Activated naive CD8-positive, alpha-beta T cell treated with anti-CD3 and anti-CD28 coated beads for 36 hours (primary cell): ENCODE results near the gene RNASEH2C. TPM values are rescaled to one million over a fixed set of nuclear protein-coding genes. Genes with fewer than 3 reads are reported as not detected.
"Not testable (repeated sequence)": the region's sequence is repeated elsewhere in the genome, so short reads cannot be mapped to it uniquely, and the experiment has no call there.

Experiments used
- DNase-seq: peaks from one replicate; pipeline ENCODE4 v3.0.0; 2021
- H3K27ac Mint-ChIP-seq: one replicate; pipeline ENCODE4 v1.8.0; 2022; ENCODE audit warnings: mild to moderate bottlenecking, moderate library complexity, mixed read lengths
- H3K27me3 Mint-ChIP-seq: one replicate; pipeline ENCODE4 v1.8.0; 2022; ENCODE audit warnings: mild to moderate bottlenecking, mixed read lengths
- H3K36me3 Mint-ChIP-seq: one replicate; pipeline ENCODE4 v1.8.0; 2021; ENCODE audit warnings: mild to moderate bottlenecking, mixed read lengths
- H3K4me1 Mint-ChIP-seq: one replicate; pipeline ENCODE4 v1.8.0; 2021; ENCODE audit warnings: mixed read lengths
- H3K4me3 Mint-ChIP-seq: one replicate; pipeline ENCODE4 v1.8.0; 2022; ENCODE audit warnings: mild to moderate bottlenecking, moderate library complexity, mixed read lengths
- H3K9me3 Mint-ChIP-seq: one replicate; pipeline ENCODE4 v1.8.0; 2022; ENCODE audit warnings: mixed read lengths
- total RNA-seq, 2 experiments: library from RNA; stranded (reverse); gene quantifications; one replicate each; pipeline ENCODE4 v1.2.3, GENCODE V29; 2021

The RNASEH2C gene
- total RNA-seq, 2 experiments from 2014 or later, result 104 to 108 TPM

DNA sequence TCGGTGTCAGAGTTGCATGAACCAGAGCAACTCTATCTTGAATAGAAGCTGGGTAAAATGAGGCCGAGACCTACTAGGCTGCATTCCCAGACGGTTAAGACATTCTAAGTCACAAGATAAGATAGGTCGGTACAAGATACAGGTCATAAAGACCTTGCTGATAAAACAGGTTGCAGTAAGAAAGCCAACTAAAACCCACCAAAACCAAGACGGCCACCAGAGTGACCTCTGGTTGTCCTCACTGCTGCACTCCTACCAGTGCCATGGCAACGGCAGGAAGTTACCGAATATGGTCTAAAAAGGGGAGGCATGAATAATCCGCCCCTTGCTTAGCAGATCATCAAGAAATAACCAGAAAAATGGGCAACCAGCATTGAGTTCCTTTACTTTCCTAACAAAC is 10.9 kb downstream of the RNASEH2C start:
- H3K4me1 Mint-ChIP-seq, result peaks cover 24% of the 10 kb centered on the region
- DNase-seq, result no peak
- H3K27me3 Mint-ChIP-seq, result no peaks in the 10 kb centered on the region
- H3K36me3 Mint-ChIP-seq, result peaks cover 14% of the 10 kb centered on the region
- no peaks in the 10 kb centered on the region for H3K9me3 Mint-ChIP-seq
- no peak overlapping the region for H3K27ac Mint-ChIP-seq
- H3K4me3 Mint-ChIP-seq, result no peak overlapping the region

DNA sequence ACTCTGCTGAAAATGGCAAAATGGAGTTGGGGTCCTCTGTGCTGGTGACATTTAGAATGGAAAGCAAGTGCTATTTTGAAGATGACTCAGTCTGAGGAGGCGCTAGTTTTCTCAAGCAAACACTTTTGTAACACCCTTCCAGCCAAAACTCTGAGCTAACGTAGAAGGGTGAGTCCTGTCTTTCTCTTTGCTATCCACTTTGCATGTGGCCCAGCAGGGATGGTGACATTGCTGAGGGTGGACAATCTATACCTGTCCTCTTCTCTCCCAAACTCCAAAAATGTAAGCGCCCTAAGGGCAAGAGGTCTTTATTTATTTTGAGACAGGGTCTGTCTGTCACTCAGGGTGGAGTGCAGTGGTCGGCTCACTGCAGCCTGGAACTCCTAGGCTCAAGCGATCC is 12.1 kb downstream of the RNASEH2C start:
- no peak overlapping the region for H3K4me3 Mint-ChIP-seq
- peaks cover 18% of the 10 kb centered on the region for H3K4me1 Mint-ChIP-seq
- H3K27me3 Mint-ChIP-seq, result peaks cover 3% of the 10 kb centered on the region
- DNase-seq, result no peak
- H3K9me3 Mint-ChIP-seq, result no peaks in the 10 kb centered on the region
- peaks cover 5% of the 10 kb centered on the region for H3K36me3 Mint-ChIP-seq
- H3K27ac Mint-ChIP-seq, result no peak overlapping the region

DNA sequence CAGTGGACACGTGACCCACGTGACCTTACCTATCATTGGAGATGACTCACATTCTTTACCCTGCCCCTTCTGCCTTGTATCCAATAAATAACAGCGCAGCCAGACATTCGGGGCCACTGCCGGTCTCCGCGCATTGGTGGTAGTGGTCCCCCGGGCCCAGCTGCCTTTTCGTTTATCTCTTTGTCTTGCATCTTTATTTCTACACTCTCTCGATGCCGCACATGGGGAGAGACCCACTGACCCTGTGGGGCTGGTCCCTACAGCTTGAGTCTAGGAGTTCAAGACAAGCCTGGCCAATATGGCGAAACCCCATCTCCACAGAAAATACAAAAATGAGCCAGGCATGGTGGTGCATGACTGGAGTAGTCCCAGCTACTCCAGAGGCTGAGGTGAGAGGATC is 13.6 kb downstream of the RNASEH2C start:
- H3K4me3 Mint-ChIP-seq, result not testable (repeated sequence)

DNA sequence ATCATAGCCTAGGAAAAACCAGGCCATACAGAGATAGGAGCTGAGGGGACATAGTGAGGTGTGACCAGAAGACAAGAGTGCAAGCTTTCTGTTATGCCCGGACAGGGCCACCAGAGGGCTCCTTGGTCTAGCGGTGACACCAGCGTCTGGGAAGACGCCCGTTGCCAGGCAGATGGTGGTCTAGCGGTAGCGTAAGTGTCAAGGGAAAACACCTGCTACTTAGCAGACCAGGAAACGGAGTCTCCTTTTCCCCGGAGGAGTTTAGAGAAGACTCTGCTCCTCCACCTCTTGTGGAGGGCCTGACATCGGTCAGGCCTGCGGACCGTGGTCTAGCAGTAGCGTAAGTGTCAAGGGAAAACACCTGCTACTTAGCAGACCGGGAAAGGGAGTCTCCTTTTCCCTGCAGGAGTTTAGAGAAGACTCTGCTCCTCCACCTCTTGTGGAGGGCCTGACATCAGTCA is 14.3 kb downstream of the RNASEH2C start:
- peak overlapping the region; percentile 26 for H3K4me3 Mint-ChIP-seq
- peak overlapping the region; percentile 26 for H3K27ac Mint-ChIP-seq
- not testable (repeated sequence) for H3K9me3 Mint-ChIP-seq, H3K27me3 Mint-ChIP-seq, H3K36me3 Mint-ChIP-seq
- H3K4me1 Mint-ChIP-seq, result peaks cover 11% of the 10 kb centered on the region
- DNase-seq, result peak; percentile 83

More for the DNA sequence above, 13.6 kb downstream of the RNASEH2C start:
- peaks cover 11% of the 10 kb centered on the region for H3K4me1 Mint-ChIP-seq
- not testable (repeated sequence) for DNase-seq, H3K27me3 Mint-ChIP-seq, H3K27ac Mint-ChIP-seq, H3K36me3 Mint-ChIP-seq, H3K9me3 Mint-ChIP-seq

DNA sequence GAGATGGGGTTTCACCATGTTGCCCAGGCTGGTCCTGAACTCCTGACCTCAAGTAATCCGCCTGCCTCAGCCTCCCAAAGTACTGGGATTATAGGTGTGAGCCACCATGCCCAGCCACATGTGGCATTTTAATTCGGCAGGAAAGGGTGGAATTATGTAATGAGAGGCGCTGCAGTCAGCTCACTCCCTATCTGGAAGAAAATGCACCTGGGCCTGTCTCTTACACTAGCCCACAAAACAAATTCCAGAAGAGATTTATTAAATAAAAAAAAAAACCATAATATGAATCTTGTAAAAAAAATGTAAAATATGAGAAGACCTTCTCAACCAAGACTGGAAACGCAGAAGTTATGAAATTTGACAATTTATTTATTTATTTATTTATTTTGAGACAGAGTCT is 16.8 kb downstream of the RNASEH2C start:
- H3K4me3 Mint-ChIP-seq, result no peak overlapping the region
- peaks cover 3% of the 10 kb centered on the region for H3K27me3 Mint-ChIP-seq
- no peak for DNase-seq
- no peak overlapping the region for H3K27ac Mint-ChIP-seq
- peaks cover 8% of the 10 kb centered on the region for H3K4me1 Mint-ChIP-seq
- H3K36me3 Mint-ChIP-seq, result no peaks in the 10 kb centered on the region
- no peaks in the 10 kb centered on the region for H3K9me3 Mint-ChIP-seq

DNA sequence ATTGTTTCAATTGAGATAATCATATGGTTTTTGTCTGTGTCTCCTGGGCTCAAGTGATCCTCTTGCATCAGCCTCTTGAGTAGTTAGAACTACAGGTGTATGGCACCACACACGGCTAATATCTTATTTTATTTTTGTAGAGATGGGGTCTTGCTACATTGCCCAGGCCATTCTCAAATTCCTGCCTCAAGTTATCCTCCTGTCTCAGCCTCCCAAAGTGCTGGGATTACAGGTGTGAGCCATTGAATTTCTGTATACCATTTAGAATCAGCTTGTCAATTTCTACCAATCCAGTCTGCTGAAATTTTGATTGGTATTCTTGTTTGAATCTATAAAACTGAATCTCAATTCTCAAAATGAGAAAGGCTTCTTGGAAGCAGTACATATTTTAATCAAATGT is 18.9 kb downstream of the RNASEH2C start:
- no peak for DNase-seq
- no peaks in the 10 kb centered on the region for H3K36me3 Mint-ChIP-seq
- peaks cover 3% of the 10 kb centered on the region for H3K27me3 Mint-ChIP-seq
- H3K27ac Mint-ChIP-seq, result no peak overlapping the region
- peaks cover 4% of the 10 kb centered on the region for H3K4me1 Mint-ChIP-seq
- no peak overlapping the region for H3K4me3 Mint-ChIP-seq
- H3K9me3 Mint-ChIP-seq, result no peaks in the 10 kb centered on the region

DNA sequence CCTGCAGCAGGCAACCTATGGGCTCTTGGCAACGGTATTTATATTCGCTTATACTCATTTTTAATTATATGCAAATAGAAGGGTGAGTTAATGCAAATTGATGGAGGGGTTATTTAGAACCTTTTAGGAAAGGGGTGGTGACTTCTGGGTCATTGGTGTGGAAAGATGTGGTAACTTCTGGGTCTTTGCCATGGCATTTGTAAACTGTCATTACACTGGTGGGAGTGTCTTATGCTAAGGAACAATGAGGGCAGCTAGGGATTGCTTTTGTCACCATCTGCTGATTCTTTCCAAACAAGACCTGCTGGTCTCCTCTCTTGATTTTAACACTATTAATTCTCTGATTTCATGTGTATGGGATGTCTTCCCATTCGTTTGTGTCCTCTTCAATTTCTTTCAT is 20.2 kb downstream of the RNASEH2C start:
- no peak for DNase-seq
- H3K27me3 Mint-ChIP-seq, result peaks cover 3% of the 10 kb centered on the region
- H3K4me1 Mint-ChIP-seq, result no peaks in the 10 kb centered on the region
- no peak overlapping the region for H3K4me3 Mint-ChIP-seq
- H3K36me3 Mint-ChIP-seq, result no peaks in the 10 kb centered on the region
- H3K9me3 Mint-ChIP-seq, result no peaks in the 10 kb centered on the region
- H3K27ac Mint-ChIP-seq, result no peak overlapping the region

DNA sequence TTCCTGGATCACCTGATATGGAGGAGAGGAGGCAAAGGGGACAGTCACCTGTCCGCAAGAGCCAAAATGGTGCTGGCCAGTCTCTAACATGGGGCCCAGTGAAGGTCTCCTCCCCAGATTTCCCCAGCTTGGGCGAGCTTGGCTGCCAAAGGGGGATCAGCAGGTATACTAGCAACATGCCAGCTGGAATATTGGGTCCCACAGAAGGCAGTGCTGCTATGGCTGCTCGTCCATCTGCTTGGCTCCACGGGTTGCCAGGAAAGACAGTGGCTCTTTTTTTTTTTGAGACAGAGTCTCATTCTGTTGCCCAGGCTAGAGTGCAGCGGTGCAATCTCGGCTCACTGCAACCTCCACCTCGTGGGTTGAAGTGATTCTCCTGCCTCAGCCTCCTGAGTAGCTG is 21.3 kb downstream of the RNASEH2C start:
- peaks cover 1% of the 10 kb centered on the region for H3K27me3 Mint-ChIP-seq
- no peak overlapping the region for H3K27ac Mint-ChIP-seq
- H3K4me3 Mint-ChIP-seq, result no peak overlapping the region
- no peaks in the 10 kb centered on the region for H3K36me3 Mint-ChIP-seq
- no peaks in the 10 kb centered on the region for H3K9me3 Mint-ChIP-seq
- DNase-seq, result no peak
- H3K4me1 Mint-ChIP-seq, result no peaks in the 10 kb centered on the region

DNA sequence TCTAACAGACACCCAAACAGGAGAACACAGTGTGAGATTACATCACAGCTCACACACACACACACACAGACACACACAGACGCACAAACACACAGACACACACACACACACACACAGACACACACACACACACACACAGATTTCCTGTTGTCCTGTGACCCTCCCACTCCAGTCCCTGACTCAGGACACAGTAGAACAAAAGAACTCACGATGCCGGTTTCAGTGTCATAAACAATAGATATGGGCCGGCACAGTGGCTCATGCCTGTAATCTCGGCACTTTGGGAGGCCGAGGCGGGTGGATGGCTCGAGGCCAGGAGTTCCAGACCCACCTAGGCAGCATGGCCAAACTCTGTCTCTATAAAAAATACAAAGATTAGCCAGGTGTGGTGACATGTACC is 22.4 kb downstream of the RNASEH2C start:
- H3K36me3 Mint-ChIP-seq, result no peaks in the 10 kb centered on the region
- H3K9me3 Mint-ChIP-seq, result no peaks in the 10 kb centered on the region
- DNase-seq, result no peak
- no peak overlapping the region for H3K4me3 Mint-ChIP-seq
- H3K4me1 Mint-ChIP-seq, result no peaks in the 10 kb centered on the region
- no peaks in the 10 kb centered on the region for H3K27me3 Mint-ChIP-seq
- no peak overlapping the region for H3K27ac Mint-ChIP-seq

DNA sequence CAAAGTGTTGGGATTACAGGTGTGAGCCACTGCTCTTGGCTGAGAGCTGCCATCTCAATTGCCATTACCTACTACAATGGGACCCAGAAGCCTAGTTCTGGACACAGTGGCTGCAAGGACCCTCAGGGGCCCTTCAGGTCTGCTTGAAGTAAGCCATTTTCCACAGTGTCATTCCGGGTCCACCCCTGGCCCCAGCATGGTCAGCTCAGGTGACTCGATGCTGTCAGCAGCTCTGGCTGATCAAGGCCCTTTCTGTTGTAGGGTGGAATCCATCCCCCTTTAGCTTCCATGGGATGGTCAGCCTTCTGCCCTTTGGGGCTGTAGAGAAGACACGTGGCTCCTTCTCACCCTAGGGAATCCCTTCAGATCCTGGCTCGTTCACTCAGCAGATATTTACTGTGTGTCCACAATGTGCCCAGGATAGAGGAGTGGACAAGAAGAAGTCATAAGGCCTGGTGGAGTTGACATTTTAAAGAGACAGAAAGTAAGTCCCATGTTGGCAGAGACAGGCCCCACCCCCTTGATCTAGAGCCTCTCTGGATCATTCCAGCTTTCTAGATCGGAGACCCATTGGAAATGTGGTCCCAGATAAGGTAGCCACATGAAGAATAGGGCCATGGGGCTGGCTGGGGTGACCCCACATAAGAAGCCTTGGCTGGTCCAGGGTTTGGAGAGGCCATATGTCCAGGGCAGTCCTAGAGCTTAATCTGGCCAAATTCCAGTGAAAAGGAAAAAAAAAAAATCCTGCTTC is 23.6 kb downstream of the RNASEH2C start:
- peaks cover 3% of the 10 kb centered on the region for H3K4me1 Mint-ChIP-seq
- no peak for DNase-seq
- H3K27ac Mint-ChIP-seq, result no peak overlapping the region
- H3K36me3 Mint-ChIP-seq, result no peaks in the 10 kb centered on the region
- H3K9me3 Mint-ChIP-seq, result no peaks in the 10 kb centered on the region
- H3K4me3 Mint-ChIP-seq, result no peak overlapping the region
- no peaks in the 10 kb centered on the region for H3K27me3 Mint-ChIP-seq

DNA sequence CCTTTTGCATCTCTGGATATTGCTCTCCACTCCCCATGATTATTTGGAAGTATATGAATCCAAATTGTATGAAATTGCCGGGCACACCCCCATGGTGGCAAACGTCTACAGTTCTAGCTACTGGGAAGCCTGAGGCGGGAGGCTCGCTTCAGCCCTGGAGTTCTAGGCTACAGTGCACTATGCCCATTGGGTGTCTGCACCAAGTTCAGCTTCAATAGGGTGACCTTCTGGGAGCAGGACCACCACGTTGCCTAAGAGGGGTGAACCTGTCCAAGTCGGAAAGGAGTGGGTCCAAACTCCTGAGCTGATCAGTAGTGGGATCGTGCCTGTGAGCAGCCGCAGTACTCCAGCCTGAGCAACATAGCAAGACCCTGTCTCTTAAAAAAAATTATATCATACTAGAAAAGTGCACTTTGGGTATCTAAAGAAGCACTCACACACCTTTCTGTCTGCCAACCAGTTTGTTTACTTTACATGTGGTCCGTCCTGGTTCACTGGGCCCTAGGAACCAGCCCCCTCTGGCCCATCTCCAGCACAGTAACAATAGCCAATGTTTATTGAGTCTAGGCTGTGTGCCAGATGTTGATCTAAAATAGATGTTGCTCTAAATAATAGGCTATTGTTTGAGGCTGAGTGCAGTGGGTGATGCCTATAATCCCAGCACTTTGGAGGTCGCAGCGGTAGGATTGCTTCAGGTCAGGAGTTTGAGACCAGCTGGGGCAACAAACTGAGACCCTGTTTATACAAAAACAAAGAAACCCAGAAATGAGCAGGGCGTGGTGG is 24.9 kb downstream of the RNASEH2C start:
- H3K4me3 Mint-ChIP-seq, result no peak overlapping the region
- peaks cover 3% of the 10 kb centered on the region for H3K4me1 Mint-ChIP-seq
- DNase-seq, result no peak
- H3K27ac Mint-ChIP-seq, result no peak overlapping the region
- no peaks in the 10 kb centered on the region for H3K27me3 Mint-ChIP-seq
- H3K9me3 Mint-ChIP-seq, result no peaks in the 10 kb centered on the region
- no peaks in the 10 kb centered on the region for H3K36me3 Mint-ChIP-seq

DNA sequence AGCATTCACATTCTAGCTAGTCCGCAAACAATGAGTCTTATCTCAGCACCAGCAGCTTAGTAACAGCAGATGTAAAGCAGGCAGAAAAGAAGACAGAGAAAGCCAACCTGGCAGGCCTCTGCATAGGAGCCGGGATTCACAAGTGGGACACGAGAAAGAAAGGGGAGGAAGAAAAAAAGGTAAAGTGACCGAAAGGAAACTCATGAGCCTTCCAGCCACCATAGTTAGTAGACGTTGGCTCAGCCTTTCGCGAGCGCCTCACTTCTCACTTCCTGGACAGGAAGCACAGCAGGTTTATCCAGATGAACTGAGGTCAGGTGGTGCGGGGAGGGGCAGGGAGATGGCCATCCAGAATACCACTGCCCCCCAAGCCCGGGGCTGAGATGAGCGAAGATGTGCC is 28.2 kb downstream of the RNASEH2C start:
- H3K27ac Mint-ChIP-seq, result no peak overlapping the region
- peaks cover 3% of the 10 kb centered on the region for H3K4me1 Mint-ChIP-seq
- H3K27me3 Mint-ChIP-seq, result no peaks in the 10 kb centered on the region
- no peaks in the 10 kb centered on the region for H3K9me3 Mint-ChIP-seq
- DNase-seq, result no peak
- H3K36me3 Mint-ChIP-seq, result no peaks in the 10 kb centered on the region
- no peak overlapping the region for H3K4me3 Mint-ChIP-seq

DNA sequence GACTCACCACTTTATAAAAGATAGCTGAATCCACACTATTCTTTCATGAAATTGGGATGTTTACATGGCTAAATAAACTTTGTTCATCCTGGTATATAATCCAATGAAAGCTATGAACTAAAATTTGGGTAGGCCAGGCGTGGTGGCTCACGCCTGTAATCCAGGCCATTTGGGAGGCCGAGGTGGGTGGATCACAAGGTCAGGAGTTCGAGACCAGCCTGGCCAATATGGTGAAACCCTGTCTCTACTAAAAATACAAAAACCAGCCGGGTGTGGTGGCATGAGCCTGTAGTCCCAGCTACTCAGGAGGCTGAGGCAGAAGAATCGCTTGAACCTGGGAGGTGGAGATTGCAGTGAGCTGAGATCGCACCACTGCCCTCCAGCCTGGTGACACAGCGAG is 28.8 kb downstream of the RNASEH2C start:
- H3K27ac Mint-ChIP-seq, H3K9me3 Mint-ChIP-seq, H3K4me1 Mint-ChIP-seq, H3K27me3 Mint-ChIP-seq, H3K36me3 Mint-ChIP-seq, DNase-seq, H3K4me3 Mint-ChIP-seq: not testable (repeated sequence)

DNA sequence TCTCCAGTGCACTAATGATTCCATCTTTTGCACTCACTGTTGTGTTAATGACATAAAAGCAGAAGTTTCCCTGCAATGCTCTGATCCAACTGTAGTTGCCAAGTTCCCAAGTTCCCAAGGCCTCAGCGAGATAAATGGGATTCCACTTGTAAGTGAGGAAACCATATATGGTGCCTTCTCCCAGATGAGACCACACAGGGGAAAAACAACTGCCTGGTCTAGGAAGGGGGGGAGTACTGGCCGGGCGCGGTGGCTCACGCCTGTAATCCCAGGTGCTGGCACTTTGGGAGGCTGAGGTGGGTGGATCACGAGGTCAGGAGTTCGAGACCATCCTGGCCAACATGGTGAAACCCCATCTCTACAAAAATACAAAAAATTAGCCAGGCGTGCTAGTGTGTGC is 34.6 kb downstream of the RNASEH2C start:
- H3K36me3 Mint-ChIP-seq, result no peaks in the 10 kb centered on the region
- no peaks in the 10 kb centered on the region for H3K27me3 Mint-ChIP-seq
- H3K4me1 Mint-ChIP-seq, result no peaks in the 10 kb centered on the region
- no peak overlapping the region for H3K4me3 Mint-ChIP-seq
- no peak for DNase-seq
- H3K9me3 Mint-ChIP-seq, result no peaks in the 10 kb centered on the region
- no peak overlapping the region for H3K27ac Mint-ChIP-seq

DNA sequence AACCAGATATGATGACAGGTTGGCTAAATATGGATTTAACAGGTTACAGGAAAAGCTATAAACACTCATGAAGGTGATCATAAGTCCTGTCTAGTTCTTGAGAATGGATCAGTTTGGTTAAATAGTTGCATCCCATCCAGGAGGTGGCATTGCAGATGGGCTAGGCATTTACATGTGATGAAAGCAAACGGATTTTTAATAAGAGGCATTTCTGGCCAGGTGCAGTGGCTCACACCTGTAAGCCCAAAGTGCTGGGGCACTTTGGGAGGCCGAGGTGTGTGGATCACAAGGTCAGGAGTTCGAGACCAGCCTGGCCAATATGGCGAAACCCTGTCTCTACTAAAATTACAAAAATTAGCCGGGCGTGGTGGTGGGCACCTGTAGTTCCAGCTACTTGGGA is 37.1 kb downstream of the RNASEH2C start:
- H3K27ac Mint-ChIP-seq, H3K36me3 Mint-ChIP-seq, H3K4me3 Mint-ChIP-seq, DNase-seq, H3K9me3 Mint-ChIP-seq, H3K4me1 Mint-ChIP-seq, H3K27me3 Mint-ChIP-seq: not testable (repeated sequence)
